Right ventricle myocardium superior (tissue), 1 donor: ENCODE results near the gene ANKS1B. TPM values are rescaled to one million over a fixed set of nuclear protein-coding genes. Genes with fewer than 3 reads are reported as not detected.
"Not testable (repeated sequence)": the region's sequence is repeated elsewhere in the genome, so short reads cannot be mapped to it uniquely, and the experiment has no call there.

Experiments used
- ATAC-seq: fragments of 200-7000 bp; cut with Tn5 transposase; one replicate; pipeline ENCODE4 v1.9.1; 2020; ENCODE audit warnings: mild to moderate bottlenecking; ENCODE audit not compliant: poor library complexity
- DNase-seq: peaks from one replicate; pipeline ENCODE4 v3.0.0-alpha.2; 2020
- intact Hi-C: fragments of 100-400 bp; cut with DNase I; formaldehyde crosslinking; loops from one replicate; pipeline ENCODE4 v1.11.2; 2022
- total RNA-seq: library from RNA; stranded (reverse); fragmentation: NEBNext Ultra II Directional; extraction: Animal tissue kit (Norgen Biotek cat#: 25700); gene quantifications from one replicate; pipeline ENCODE4 v1.2.1, GENCODE V29; 2021
- donor health status: DM: no; HTN: yes; CAD: no; lungs with severe emphysema.

Gene ANKS1B
- total RNA-seq, 1 donor from 2014 or later: 1.2 TPM

- intact Hi-C loops: no loop called here
- DNase-seq (no peak), ATAC-seq (no peak)
These were observed 705.8 kb downstream of the ANKS1B start for GRCh38 chr12:99278899-99279298.

DNA sequence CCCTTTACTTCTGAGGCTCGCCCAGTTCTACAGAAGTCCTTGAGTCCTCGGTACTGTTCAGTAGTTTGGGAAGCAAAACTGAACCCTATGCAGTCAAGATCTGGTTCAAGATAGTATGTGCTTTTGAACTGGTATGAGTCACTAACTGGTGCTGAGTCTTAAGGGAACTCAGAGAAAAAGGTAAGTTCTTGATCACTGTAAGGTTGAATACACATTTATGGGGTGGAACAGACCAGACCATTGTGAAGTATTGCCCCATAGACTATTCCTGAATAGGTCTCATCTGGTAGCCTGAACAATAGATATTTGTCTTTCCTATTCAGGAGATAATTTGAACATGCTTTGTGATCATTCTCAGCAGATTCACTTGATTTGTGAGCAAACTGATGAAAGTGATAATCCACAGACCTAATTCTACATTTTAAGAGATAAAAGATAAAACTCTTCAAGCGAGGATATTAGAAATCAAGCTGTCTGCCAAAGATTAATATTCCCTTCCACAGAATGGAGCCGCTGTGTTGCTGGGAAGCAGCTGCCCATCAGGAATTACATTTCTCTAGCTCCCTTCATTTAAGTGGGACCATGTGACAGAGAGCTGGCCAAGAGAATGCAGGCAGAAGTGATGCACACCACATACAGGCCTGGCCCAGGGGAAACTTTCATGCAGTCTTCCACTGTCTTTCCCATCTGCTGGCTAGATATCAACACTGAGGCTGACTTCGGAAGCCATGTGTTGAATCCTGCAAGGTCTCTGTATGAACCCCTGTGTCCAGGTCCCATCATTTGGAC, 707.0 kb downstream of the ANKS1B start:
- no peak for DNase-seq
- intact Hi-C loops: no loop called here
- no peak for ATAC-seq

DNA sequence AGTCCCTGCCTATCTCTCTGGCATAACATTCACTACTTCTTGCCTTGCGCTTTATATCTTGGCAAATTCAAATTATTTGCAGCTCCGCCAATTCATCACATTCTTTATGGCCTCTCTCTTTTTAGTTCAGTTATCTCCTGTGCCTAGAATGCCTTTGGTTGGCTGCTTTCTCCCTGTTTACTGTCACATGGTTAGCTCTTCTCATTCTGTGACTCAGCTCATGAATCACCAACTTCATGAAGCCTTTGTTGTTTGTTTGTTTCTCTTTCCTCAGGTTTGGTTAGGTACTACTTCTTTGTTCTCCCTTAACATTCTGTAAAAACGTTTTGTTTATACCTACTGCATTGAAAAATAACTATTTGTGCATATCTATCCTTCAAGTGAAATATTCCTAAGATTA, 713.7 kb downstream of the ANKS1B start:
- intact Hi-C loops: no loop called here
- DNase-seq: no peak
- no peak for ATAC-seq

- intact Hi-C loops: no loop called here
- DNase-seq (no peak), ATAC-seq (no peak)
These were observed 717.7 kb downstream of the ANKS1B start for GRCh38 chr12:99267038-99267437.

- no peak for DNase-seq
- ATAC-seq: no peak
- intact Hi-C loops: no loop called here
These were observed 719.1 kb downstream of the ANKS1B start for GRCh38 chr12:99265648-99266047.

DNA sequence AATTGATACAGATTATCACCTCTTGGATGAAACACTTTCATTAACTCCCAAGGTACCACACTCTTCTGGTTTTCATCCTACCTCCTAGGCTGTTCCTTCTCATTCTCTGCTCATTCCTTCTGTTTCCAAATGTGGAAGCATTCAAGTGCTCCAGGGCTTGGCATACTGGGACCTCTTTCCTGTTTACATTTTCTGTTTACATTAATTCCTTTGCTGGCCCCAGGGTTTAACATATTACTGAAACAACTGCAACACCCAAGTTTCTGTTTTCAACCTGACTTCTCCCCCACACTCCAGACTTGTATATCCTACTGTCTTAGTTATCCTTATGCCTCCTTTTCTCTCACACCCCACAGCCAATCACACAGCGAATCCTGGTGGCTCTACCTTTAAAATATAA, 723.5 kb downstream of the ANKS1B start:
- DNase-seq: no peak
- intact Hi-C loops: no loop called here
- no peak for ATAC-seq

- DNase-seq (no peak), ATAC-seq (no peak)
- intact Hi-C loops: no loop called here
These were observed 724.2 kb downstream of the ANKS1B start for GRCh38 chr12:99260456-99260996.

DNA sequence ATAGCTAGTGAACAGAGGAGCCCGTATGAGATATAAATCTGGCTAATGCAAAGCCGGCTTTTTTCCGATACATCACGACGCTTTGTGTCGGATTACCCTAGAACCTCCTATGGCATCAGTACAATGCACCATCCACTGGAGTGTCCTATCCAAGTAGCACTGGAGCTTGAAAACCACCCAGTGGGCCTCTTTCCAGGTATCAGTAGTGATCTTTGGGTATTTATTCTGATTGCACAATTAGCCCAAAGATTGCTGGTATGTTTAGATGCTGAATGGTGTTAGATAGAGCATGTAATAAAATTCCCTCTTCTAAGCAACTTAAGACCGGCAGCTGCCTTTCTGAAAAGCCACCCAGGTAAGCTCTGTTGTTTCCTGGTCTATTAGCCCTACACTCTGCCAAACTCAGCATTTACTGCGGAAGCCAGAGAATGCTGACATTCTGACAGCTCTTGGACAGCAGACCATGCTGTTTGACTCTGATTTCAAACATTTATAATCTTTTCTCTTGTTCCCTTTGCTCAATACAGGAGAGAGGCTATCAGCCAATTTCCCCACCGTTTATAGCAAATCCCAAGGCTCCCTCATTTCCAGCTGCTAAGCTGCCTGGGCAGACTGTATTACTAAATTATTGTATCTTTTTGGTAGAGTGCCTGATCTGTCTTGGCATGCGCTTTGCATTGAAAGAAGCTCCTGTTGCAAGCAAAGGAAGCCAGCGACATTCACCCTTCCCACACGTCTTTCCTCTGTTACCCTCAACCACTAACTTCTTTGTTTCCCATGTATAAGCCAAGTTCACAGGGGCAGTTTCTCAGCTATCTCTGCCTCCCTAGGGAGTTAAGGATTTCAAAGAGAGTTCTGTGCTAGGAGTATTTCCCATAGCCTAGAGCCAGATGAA, 725.4 kb downstream of the ANKS1B start:
- peak; percentile 53 for ATAC-seq
- no peak for DNase-seq
- intact Hi-C loops: no loop called here

GRCh38 chr12:99257672-99258071, 727.1 kb downstream of the ANKS1B start:
- intact Hi-C loops: no loop called here
- no peak for ATAC-seq
- no peak for DNase-seq

- DNase-seq: no peak
- ATAC-seq: no peak
- intact Hi-C loops: no loop called here
These were observed 731.7 kb downstream of the ANKS1B start for GRCh38 chr12:99253068-99253467.

DNA sequence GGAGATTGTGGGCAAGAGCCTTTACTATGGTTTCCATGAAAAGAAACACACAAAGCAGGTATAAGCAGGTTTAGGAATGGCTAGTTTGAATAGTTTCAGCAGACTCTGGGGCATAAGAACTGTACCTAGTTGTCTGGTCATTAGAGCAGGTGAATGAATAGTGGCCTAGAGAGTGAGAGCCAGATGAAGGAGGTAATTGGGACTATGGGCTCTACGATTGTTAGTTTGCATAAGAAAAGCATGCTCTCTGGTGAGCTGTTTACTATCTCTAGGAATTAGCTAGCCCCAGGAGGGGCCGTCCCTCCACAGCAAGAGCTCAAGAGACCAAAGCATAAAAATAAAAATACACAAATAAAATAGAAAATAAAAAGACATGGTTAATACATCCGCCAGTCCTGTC, 734.6 kb downstream of the ANKS1B start:
- intact Hi-C loops: no loop called here
- DNase-seq (no peak), ATAC-seq (no peak)

GRCh38 chr12:99249543-99249942, 735.2 kb downstream of the ANKS1B start:
- ATAC-seq: no peak
- intact Hi-C loops: no loop called here
- no peak for DNase-seq

DNA sequence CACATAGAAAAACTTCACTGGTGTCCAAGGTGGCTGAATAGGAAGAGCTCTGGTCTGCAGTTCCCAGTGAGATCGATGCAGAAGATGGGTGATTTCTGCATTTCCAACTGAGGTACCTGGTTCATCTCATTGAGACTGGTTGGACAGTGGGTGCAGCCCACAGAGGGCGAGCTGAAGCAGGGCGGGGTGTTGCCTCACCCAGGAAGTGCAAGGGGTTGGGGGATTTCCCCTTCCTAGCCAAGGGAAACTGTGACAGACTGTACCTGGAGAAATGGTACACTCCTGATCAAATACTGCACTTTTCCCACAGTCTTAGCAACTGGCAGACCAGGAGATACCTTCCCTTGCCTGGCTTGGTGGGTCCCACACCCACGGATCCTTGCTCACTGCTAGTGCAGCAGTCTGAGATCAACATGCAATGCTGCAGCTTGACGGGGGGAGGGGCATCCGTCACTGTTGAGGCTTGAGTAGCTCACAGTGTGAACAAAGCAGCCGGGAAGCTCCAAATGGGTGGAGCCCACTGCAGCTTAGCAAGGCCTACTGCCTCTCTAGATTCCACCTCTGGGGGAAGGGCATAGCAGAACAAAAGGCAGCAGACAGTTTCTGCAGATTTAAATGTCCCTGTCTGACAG, 746.7 kb downstream of the ANKS1B start:
- ATAC-seq, intact Hi-C loops, DNase-seq: not testable (repeated sequence)

- intact Hi-C loops: no loop called here
- DNase-seq (no peak), ATAC-seq (no peak)
These were observed 749.4 kb downstream of the ANKS1B start for GRCh38 chr12:99235381-99235780.

- ATAC-seq (no peak), DNase-seq (no peak)
- intact Hi-C loops: no loop called here
These were observed 750.0 kb downstream of the ANKS1B start for GRCh38 chr12:99234702-99235101.

DNA sequence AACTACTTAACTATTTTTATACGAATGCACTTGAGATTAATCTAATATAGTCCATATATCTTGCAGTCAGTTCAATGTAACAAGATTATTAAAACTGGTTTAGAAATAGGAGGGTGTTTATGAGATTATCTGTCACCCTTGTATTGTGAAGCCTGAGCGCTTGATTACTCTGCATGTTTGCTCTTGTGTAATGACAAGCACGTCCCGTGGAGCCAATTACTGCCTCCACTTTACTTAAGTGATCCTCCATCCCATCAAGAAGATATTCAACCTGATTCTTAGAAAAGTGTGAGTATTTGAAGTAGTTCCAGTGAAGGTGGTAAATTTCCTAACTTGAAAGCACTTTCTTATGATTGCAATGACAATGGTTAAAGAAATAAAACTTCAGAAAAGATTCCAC, 752.4 kb downstream of the ANKS1B start:
- intact Hi-C loops: no loop called here
- DNase-seq: no peak
- ATAC-seq: no peak

DNA sequence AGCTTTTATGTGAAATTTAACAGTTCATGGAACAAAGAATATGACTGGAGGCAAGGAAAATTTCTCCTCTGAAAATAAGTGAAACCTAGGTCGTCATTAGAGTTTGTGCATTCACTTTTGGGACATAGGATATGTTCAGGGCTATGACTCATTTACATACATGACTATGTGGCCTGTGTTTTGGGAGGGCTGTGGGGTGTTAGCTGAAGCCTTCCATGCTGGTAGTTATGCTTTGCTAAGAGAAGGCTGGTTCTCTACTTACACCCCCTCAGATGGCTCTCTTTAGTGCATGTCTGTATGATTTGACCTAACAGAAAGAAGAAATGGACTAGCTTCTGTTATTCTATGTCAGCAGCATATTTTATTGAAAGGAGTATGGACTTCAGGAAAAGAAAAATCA, 753.7 kb downstream of the ANKS1B start:
- DNase-seq: no peak
- intact Hi-C loops: no loop called here
- ATAC-seq: no peak

- no peak for DNase-seq
- no peak for ATAC-seq
- intact Hi-C loops: no loop called here
These were observed 760.5 kb downstream of the ANKS1B start for GRCh38 chr12:99224237-99224636.

GRCh38 chr12:99223579-99223978, 761.2 kb downstream of the ANKS1B start:
- ATAC-seq (no peak), DNase-seq (no peak)
- intact Hi-C loops: no loop called here
